ENCODE data around the gene UNC93A. TPM values are rescaled to one million over a fixed set of nuclear protein-coding genes. Genes with fewer than 3 reads are reported as not detected.

The UNC93A gene
- polyA plus RNA-seq, 1 donor from 2014 or later: not detected

DNA sequence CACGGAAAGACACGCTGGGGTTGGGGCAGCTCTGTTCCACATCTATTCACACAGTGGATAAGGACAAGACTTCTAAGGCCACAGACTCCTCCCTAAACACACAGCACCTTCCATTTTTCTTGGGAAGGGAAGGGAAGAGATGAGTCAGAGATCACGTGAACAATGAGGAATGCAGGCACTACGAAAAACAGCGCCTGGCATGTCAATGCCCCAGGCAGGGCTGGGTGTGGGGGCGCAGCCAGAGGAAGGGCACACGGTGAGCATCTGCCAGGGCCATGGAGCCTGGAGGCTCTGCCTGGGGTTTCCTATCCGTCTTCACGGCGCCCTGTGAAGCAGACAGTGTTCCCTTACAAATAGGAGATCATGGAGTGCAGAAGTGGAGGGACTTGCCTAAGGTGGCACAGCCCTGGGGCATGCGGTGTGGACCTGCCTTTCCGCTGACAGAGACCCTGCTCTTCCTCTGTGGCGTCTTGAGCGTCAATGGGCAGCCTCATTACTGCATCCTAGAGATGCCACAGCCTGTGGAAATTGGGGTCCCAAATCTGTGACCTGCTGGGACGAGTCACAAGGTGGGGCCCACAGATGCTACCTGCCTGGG, 15.4 kb downstream of the UNC93A start:
- H3K4me3 ChIP-seq (ENCODE audit: low read length): no peak overlapping the region
- no peaks in the 10 kb centered on the region for H3K9me3 ChIP-seq (ENCODE audit: low read length)
- no peaks in the 10 kb centered on the region for H4K20me1 ChIP-seq (ENCODE audit: insufficient read depth)
- no peak overlapping the region for H3K27ac ChIP-seq (ENCODE audit: low read length)
- no peak overlapping the region for H3K4me2 ChIP-seq (ENCODE audit: low read length)
- H3K9me2 ChIP-seq (ENCODE audit: insufficient read depth, low read length): no peaks in the 10 kb centered on the region
- peaks cover 4% of the 10 kb centered on the region for H3F3A ChIP-seq (ENCODE audit: insufficient read depth, low read length, poor library complexity, severe bottlenecking)
- TF ChIP-seq RAD21 (conservative IDR thresholded peaks at IDR 0.05) (no peak), CTCF (IDR thresholded peaks at IDR 0.05; ENCODE audit: poor library complexity, severe bottlenecking) (no peak), EZH2 (IDR thresholded peaks at IDR 0.05; ENCODE audit: borderline replicate concordance, insufficient read depth, low read length, poor library complexity, severe bottlenecking) (no peak), TAF1 (IDR thresholded peaks at IDR 0.05; ENCODE audit: low read depth) (no peak), EP300 (conservative IDR thresholded peaks at IDR 0.05; ENCODE audit: poor library complexity, severe bottlenecking) (no peak), REST (IDR thresholded peaks at IDR 0.05; ENCODE audit: borderline replicate concordance) (no peak), POLR2AphosphoS5 (IDR thresholded peaks at IDR 0.05) (no peak), MXI1 (conservative IDR thresholded peaks at IDR 0.05; ENCODE audit: poor library complexity, severe bottlenecking) (no peak)
- H3K79me2 ChIP-seq (replicated peaks; ENCODE audit: insufficient read depth, low read length): no peaks in the 10 kb centered on the region
- no peaks in the 10 kb centered on the region for H3K27me3 ChIP-seq (ENCODE audit: insufficient read depth, low read depth, low read length)
- H3K36me3 ChIP-seq (ENCODE audit: insufficient read depth, low read length): no peaks in the 10 kb centered on the region
- H2AFZ ChIP-seq (ENCODE audit: low read depth, low read length): no peak overlapping the region
- H3K9ac ChIP-seq (ENCODE audit: low read length): no peak overlapping the region

- H3F3A ChIP-seq (ENCODE audit: insufficient read depth, low read length, poor library complexity, severe bottlenecking): peaks cover 4% of the 10 kb centered on the region
- H3K9me2 ChIP-seq (ENCODE audit: insufficient read depth, low read length): no peaks in the 10 kb centered on the region
- H3K79me2 ChIP-seq (replicated peaks; ENCODE audit: insufficient read depth, low read length): no peaks in the 10 kb centered on the region
- no peaks in the 10 kb centered on the region for H3K36me3 ChIP-seq (ENCODE audit: insufficient read depth, low read length)
- H4K20me1 ChIP-seq (ENCODE audit: insufficient read depth): no peaks in the 10 kb centered on the region
- no peak overlapping the region for H3K27ac ChIP-seq (ENCODE audit: low read length)
- no peak overlapping the region for H3K4me3 ChIP-seq (ENCODE audit: low read length)
- TF ChIP-seq POLR2AphosphoS5 (IDR thresholded peaks at IDR 0.05): no peak
- no peak for TF ChIP-seq RAD21 (conservative IDR thresholded peaks at IDR 0.05)
- TF ChIP-seq MXI1 (conservative IDR thresholded peaks at IDR 0.05; ENCODE audit: poor library complexity, severe bottlenecking): no peak
- TF ChIP-seq EP300 (conservative IDR thresholded peaks at IDR 0.05; ENCODE audit: poor library complexity, severe bottlenecking): no peak
- TF ChIP-seq SMC3 (conservative IDR thresholded peaks at IDR 0.05; ENCODE audit: poor library complexity): no peak
- TF ChIP-seq CTCF (IDR thresholded peaks at IDR 0.05; ENCODE audit: poor library complexity, severe bottlenecking): no peak
- no peak for TF ChIP-seq REST (IDR thresholded peaks at IDR 0.05; ENCODE audit: borderline replicate concordance)
- no peak for TF ChIP-seq EZH2 (IDR thresholded peaks at IDR 0.05; ENCODE audit: borderline replicate concordance, insufficient read depth, low read length, poor library complexity, severe bottlenecking)
- TF ChIP-seq TAF1 (IDR thresholded peaks at IDR 0.05; ENCODE audit: low read depth): no peak
- H3K9me3 ChIP-seq (ENCODE audit: low read length): no peaks in the 10 kb centered on the region
- no peak overlapping the region for H3K9ac ChIP-seq (ENCODE audit: low read length)
- no peak overlapping the region for H2AFZ ChIP-seq (ENCODE audit: low read depth, low read length)
- no peak overlapping the region for H3K4me2 ChIP-seq (ENCODE audit: low read length)
- H3K27me3 ChIP-seq (ENCODE audit: insufficient read depth, low read depth, low read length): no peaks in the 10 kb centered on the region
These were observed 16.3 kb downstream of the UNC93A start for GRCh38 chr6:167307342-167307955.

Data from neural cell (in vitro differentiated cells).